Keratinocyte (primary cell): Measurements from ENCODE around the gene NHERF2. TPM values are rescaled to one million over a fixed set of nuclear protein-coding genes. Genes with fewer than 3 reads are reported as not detected.

ENCODE experiments used
- DNase-seq: peaks from one replicate; pipeline ENCODE4 v3.0.0-alpha.2; 2011; ENCODE audit warnings: low read depth, missing footprints, low spot score
- FAIRE-seq: peaks from 2 replicates; lab custom pipeline; 2011; peaks lifted over from hg19 to GRCh38; lab: Jason Lieb, UNC
- H2AFZ ChIP-seq: 2 replicates; pipeline ENCODE4 v1.6.0; 2012; ENCODE audit warnings: low read length, control low read depth, inconsistent platforms; ENCODE audit not compliant: control insufficient read depth
- H3K27ac ChIP-seq: 2 replicates; pipeline ENCODE4 v1.5.1; 2011; ENCODE audit warnings: low read length; ENCODE audit not compliant: control insufficient read depth, insufficient read depth
- H3K27me3 ChIP-seq: 3 replicates; pipeline ENCODE4 v1.6.0; 2011; ENCODE audit warnings: low read length; ENCODE audit not compliant: control insufficient read depth, insufficient read depth; ENCODE audit errors: extremely low read depth
- H3K36me3 ChIP-seq, 2 experiments: 2 replicates in 1 of 2; 3 replicates in 1 of 2; pipeline ENCODE4 v1.5.1; 2011; ENCODE audit warnings: low read length in 2 of 2, mild to moderate bottlenecking in 1 of 2; ENCODE audit not compliant: control insufficient read depth in 2 of 2, insufficient read depth in 2 of 2; ENCODE audit errors: extremely low read depth in 1 of 2
- H3K4me1 ChIP-seq: 3 replicates; pipeline ENCODE4 v1.5.1; 2011; ENCODE audit warnings: low read length; ENCODE audit not compliant: control insufficient read depth, insufficient read depth; ENCODE audit errors: extremely low read depth
- H3K4me2 ChIP-seq: 3 replicates; pipeline ENCODE4 v1.6.0; 2011; ENCODE audit warnings: low read depth, low read length; ENCODE audit not compliant: control insufficient read depth, insufficient read depth; ENCODE audit errors: extremely low read depth
- H3K4me3 ChIP-seq, 3 experiments: fragments of 200-600 bp in 1 of 3; sonication (generic) in 1 of 3; 2 replicates in 2 of 3; 3 replicates in 1 of 3; pipeline ENCODE4 v1.5.1; 2011 to 2016; ENCODE audit warnings: low read length in 3 of 3, mild to moderate bottlenecking in 3 of 3, control low read depth in 2 of 3, inconsistent platforms in 1 of 3, low read depth in 1 of 3, mixed read lengths in 1 of 3, mixed run types in 1 of 3, moderate library complexity in 1 of 3; ENCODE audit not compliant: control insufficient read depth in 2 of 3, insufficient read depth in 2 of 3; ENCODE audit errors: extremely low read depth in 1 of 3
- H3K79me2 ChIP-seq: 2 replicates; pipeline ENCODE4 v1.6.0; 2012; ENCODE audit warnings: low read length; ENCODE audit not compliant: control insufficient read depth, insufficient read depth
- H3K9ac ChIP-seq: 3 replicates; pipeline ENCODE4 v1.6.0; 2011; ENCODE audit warnings: low read length; ENCODE audit not compliant: control insufficient read depth, insufficient read depth; ENCODE audit errors: extremely low read depth
- H3K9me1 ChIP-seq: 3 replicates; pipeline ENCODE4 v1.6.0; 2011; ENCODE audit warnings: low read length; ENCODE audit not compliant: control insufficient read depth, insufficient read depth; ENCODE audit errors: extremely low read depth
- H3K9me3 ChIP-seq: 2 replicates; pipeline ENCODE4 v1.5.1; 2012; ENCODE audit warnings: low read depth, low read length; ENCODE audit not compliant: control insufficient read depth
- H4K20me1 ChIP-seq: 3 replicates; pipeline ENCODE4 v1.6.0; 2011; ENCODE audit warnings: low read length; ENCODE audit not compliant: control insufficient read depth, insufficient read depth; ENCODE audit errors: extremely low read depth
- CTCF ChIP-seq, 3 experiments: IDR thresholded peaks in 1 of 3; conservative IDR thresholded peaks in 1 of 3; optimal IDR thresholded peaks in 1 of 3; 2 replicates in 2 of 3; 3 replicates in 1 of 3; pipeline versions ENCODE3 to v1.5.1; 2011; ENCODE audit warnings: low read length in 3 of 3, mild to moderate bottlenecking in 3 of 3, moderate library complexity in 2 of 3, control low read depth in 1 of 3, inconsistent platforms in 1 of 3; ENCODE audit not compliant: insufficient read depth in 2 of 3; ENCODE audit errors: extremely low read depth in 1 of 3
- EZH2 ChIP-seq: IDR thresholded peaks from one replicate; pipeline ENCODE4 v1.6.1; 2012; ENCODE audit warnings: inconsistent platforms, mild to moderate bottlenecking, low read length, moderate library complexity
- dilution Hi-C: fragments of 300-500 bp; cut with MboI; formaldehyde crosslinking; loops from one replicate; pipeline ENCODE4 v1.7.0; 2020; ENCODE audit warnings: low sequenced_read_pairs; ENCODE audit not compliant: extremely low pct_ligation_motif_present
- polyA plus RNA-seq, 5 experiments: library from polyadenylated mRNA; depleted of rRNA in 3 of 5; stranded (reverse) in 3 of 5; stranded (forward) in 1 of 5; unstranded in 1 of 5; fragments of >200 nt; gene quantifications; 1 replicate in 1 of 5; 2 replicates in 3 of 5; 3 replicates in 1 of 5; pipeline versions ENCODE4 v1.2.1 to v1.2.3, GENCODE V29; 2011 to 2012; ENCODE audit warnings: missing spikeins in 2 of 5, low read depth in 1 of 5, low replicate concordance in 1 of 5

The NHERF2 gene
- polyA plus RNA-seq, 1 donor (not counting 4 experiments of a cell fraction or from before 2014, with no cell fraction given): 5.9 TPM

DNA sequence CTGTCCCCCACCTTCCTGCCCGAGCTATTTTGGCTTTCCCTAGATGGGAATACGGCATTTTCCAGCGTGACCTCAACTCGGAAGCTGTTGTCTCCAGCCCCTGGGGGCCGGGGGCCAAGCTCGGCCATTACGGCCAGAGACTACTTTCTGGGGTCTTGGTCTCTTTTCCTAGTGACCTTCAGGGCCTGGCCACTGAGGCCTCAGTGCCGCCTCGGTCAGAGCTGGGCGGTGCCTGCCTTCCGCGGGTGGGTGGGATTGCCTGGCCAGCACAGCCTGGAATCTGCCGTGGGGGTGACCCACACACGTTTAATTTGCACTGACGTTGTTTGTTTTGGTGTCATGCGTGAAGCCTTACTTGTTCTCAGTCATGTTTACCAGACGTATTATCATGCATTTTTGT, 50.3 kb downstream of the NHERF2 start:
- H3K27me3 ChIP-seq: no peaks in the 10 kb centered on the region
- no peak overlapping the region for H3K4me3 ChIP-seq
- TF ChIP-seq CTCF (optimal IDR thresholded peaks at IDR 0.05 in 1 of 3, IDR thresholded peaks at IDR 0.05 in 1 of 3, conservative IDR thresholded peaks at IDR 0.05 in 1 of 3; ENCODE audit: extremely low read depth in 1 of 3, insufficient read depth in 2 of 3, low read length in 3 of 3) (no peak), EZH2 (no peak)
- peaks cover 15% of the 10 kb centered on the region for H3K4me1 ChIP-seq
- H3K9me1 ChIP-seq: no peaks in the 10 kb centered on the region
- no peak overlapping the region for H3K4me2 ChIP-seq
- dilution Hi-C loops: no loop called here
- H3K36me3 ChIP-seq: peaks cover 26 to 32% of the 10 kb centered on the region in 2 experiments
- no peaks in the 10 kb centered on the region for H3K9me3 ChIP-seq
- no peak overlapping the region for H2AFZ ChIP-seq
- no peak for DNase-seq
- no peak overlapping the region for H3K27ac ChIP-seq
- FAIRE-seq: no peak
- H3K79me2 ChIP-seq: no peaks in the 10 kb centered on the region
- no peak overlapping the region for H3K9ac ChIP-seq
- H4K20me1 ChIP-seq: no peaks in the 10 kb centered on the region

DNA sequence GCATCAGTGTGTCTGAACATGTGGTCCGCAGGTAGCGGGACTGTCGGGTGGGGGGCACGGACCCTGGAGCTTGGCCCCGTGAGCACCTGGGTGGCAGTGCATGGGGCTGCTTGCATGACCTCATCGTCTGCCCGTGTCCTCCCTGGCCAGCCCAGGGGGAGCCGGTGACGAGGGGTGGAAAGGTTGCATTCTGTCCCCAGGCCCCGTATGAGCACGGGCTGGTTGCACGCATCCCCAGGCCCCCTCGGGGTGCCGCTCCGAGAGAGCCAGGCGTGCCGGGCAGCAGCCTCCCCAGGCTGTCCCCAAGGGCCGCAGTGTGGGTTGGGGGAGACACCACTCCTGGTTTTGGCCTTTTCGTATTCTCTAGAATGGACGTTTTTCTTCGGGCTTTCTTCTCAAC, 51.0 kb downstream of the NHERF2 start:
- no peak overlapping the region for H3K9ac ChIP-seq
- dilution Hi-C loops: no loop called here
- H3K27ac ChIP-seq: no peak overlapping the region
- no peak for DNase-seq
- H3K4me2 ChIP-seq: no peak overlapping the region
- TF ChIP-seq CTCF (optimal IDR thresholded peaks at IDR 0.05 in 1 of 3, IDR thresholded peaks at IDR 0.05 in 1 of 3, conservative IDR thresholded peaks at IDR 0.05 in 1 of 3; ENCODE audit: extremely low read depth in 1 of 3, insufficient read depth in 2 of 3, low read length in 3 of 3) (no peak), EZH2 (no peak)
- H3K36me3 ChIP-seq: peaks cover 29 to 32% of the 10 kb centered on the region in 2 experiments
- FAIRE-seq: no peak
- no peaks in the 10 kb centered on the region for H4K20me1 ChIP-seq
- H3K4me1 ChIP-seq: peaks cover 15% of the 10 kb centered on the region
- no peaks in the 10 kb centered on the region for H3K9me1 ChIP-seq
- H3K79me2 ChIP-seq: no peaks in the 10 kb centered on the region
- H3K4me3 ChIP-seq: no peak overlapping the region
- no peak overlapping the region for H2AFZ ChIP-seq
- no peaks in the 10 kb centered on the region for H3K27me3 ChIP-seq
- no peaks in the 10 kb centered on the region for H3K9me3 ChIP-seq
